ENCODE results near the gene SPARCL1.
"Not testable (repeated sequence)": the region's sequence is repeated elsewhere in the genome, so short reads cannot be mapped to it uniquely, and the experiment has no call there.

Gene SPARCL1

GRCh38 chr4:87442889-87443288 is 86.3 kb downstream of the SPARCL1 start:
- DNase-seq (ENCODE audit: low spot score) = no peak

- DNase-seq (ENCODE audit: low spot score) = no peak
Measured at GRCh38 chr4:87433342-87433741, 95.8 kb downstream of the SPARCL1 start.

- no peak for DNase-seq (ENCODE audit: low spot score)
Measured at GRCh38 chr4:87430038-87430437, 99.1 kb downstream of the SPARCL1 start.

- DNase-seq (ENCODE audit: low spot score) = no peak
Measured at GRCh38 chr4:87428979-87429378, 100.2 kb downstream of the SPARCL1 start.

GRCh38 chr4:87427518-87427868 is 101.7 kb downstream of the SPARCL1 start:
- DNase-seq (ENCODE audit: low spot score) = no peak

- no peak for DNase-seq (ENCODE audit: low spot score)
Measured at GRCh38 chr4:87426865-87427517, 102.2 kb downstream of the SPARCL1 start.

GRCh38 chr4:87425711-87426110 is 103.5 kb downstream of the SPARCL1 start:
- DNase-seq (ENCODE audit: low spot score) = no peak

GRCh38 chr4:87424099-87424543 is 105.1 kb downstream of the SPARCL1 start:
- DNase-seq (ENCODE audit: low spot score) = not testable (repeated sequence)
